PC-9 (cell line): ENCODE data around the gene RPA3.

Experiments
- EZH2 ChIP-seq: fragments of 200-600 bp; sonication (generic); IDR thresholded peaks from 2 replicates; pipeline ENCODE4 v1.8.0; 2017; ENCODE audit warnings: antibody characterized with exemption, low read depth
- TF ChIP-seq, protein P1 (sequence below): fragments of 200-600 bp; sonication (generic); conservative IDR thresholded peaks from 2 replicates; pipeline ENCODE4 v1.6.1; 2017; ENCODE audit warnings: mixed run types, antibody characterized with exemption, mild to moderate bottlenecking, moderate library complexity

DNA sequence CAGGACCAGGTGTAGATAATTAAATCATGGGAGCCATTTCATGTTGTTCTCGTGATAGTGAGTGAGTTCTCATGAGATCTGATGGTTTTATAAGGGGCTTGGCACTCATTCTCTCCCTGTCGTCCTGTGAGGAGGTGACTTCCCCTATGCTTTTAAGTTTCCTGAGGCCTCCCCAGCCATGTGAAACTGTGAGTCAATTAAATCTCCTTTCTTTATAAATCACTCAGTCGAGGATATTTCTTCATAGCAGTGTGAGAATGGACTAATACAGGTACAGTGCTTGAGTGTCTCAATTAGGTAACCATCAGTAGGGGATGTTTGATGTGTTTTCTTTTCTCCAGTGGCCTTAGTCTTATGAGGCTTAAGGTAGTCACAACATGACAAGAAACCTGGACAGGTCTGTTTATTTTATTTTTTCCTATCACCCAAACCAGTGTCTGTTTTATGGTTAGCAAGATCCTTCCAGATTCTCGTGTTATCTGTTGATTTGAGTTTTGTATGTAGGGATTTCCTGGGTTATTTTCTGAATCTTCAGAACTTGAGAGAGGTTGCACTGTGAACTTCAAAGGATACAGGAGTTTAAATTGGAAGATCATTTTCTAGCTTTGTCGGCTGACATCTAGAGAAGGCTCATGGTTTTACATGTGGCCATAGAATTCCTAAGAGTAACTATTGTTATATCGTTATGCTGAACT, 45.7 kb downstream of the RPA3 start:
- TF ChIP-seq, protein P1, sequence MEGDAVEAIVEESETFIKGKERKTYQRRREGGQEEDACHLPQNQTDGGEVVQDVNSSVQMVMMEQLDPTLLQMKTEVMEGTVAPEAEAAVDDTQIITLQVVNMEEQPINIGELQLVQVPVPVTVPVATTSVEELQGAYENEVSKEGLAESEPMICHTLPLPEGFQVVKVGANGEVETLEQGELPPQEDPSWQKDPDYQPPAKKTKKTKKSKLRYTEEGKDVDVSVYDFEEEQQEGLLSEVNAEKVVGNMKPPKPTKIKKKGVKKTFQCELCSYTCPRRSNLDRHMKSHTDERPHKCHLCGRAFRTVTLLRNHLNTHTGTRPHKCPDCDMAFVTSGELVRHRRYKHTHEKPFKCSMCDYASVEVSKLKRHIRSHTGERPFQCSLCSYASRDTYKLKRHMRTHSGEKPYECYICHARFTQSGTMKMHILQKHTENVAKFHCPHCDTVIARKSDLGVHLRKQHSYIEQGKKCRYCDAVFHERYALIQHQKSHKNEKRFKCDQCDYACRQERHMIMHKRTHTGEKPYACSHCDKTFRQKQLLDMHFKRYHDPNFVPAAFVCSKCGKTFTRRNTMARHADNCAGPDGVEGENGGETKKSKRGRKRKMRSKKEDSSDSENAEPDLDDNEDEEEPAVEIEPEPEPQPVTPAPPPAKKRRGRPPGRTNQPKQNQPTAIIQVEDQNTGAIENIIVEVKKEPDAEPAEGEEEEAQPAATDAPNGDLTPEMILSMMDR: no peak
- no peak for TF ChIP-seq EZH2
